ENCODE measurements around the gene RHOT2.

The RHOT2 gene

DNA sequence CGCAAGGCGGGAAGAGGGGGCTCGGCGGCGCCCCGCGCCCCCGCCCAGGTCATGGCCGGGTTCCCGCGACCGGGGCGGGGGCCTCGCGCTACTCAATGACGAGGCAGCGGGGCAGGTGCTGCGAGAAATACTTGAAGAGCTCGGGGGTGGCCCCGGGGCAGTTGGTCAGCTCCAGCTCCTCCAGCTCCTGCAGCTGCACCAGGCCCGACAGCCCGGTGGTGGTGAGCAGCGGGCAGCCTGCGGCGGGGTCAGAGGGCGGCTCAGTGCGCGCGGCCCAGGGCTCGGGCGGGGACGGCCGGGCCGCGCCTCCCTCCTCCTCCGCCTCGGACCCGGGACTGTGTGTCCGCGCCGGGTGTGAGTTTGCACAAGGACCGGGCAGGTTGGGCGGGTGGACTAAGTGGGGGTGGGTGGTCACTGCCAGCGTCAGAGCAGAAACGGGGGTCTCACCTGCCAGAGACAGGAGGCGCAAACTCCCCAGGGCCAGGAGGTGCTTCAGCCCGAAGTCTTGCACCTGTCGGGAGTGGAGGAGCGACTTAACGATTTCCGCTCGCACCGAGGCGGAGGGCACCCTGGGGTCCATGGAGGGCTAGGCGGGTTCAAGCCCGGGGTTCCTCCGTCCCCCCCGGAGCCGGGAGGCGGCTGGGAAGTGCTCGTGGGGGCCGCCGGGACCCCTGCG is 26.4 kb downstream of the RHOT2 start:
- intact Hi-C loops (cut with DNase I; ENCODE audit: low total_unique reads): no loop called here
- no peaks in the 10 kb centered on the region for H3K36me3 ChIP-seq
- TF ChIP-seq, protein P1, sequence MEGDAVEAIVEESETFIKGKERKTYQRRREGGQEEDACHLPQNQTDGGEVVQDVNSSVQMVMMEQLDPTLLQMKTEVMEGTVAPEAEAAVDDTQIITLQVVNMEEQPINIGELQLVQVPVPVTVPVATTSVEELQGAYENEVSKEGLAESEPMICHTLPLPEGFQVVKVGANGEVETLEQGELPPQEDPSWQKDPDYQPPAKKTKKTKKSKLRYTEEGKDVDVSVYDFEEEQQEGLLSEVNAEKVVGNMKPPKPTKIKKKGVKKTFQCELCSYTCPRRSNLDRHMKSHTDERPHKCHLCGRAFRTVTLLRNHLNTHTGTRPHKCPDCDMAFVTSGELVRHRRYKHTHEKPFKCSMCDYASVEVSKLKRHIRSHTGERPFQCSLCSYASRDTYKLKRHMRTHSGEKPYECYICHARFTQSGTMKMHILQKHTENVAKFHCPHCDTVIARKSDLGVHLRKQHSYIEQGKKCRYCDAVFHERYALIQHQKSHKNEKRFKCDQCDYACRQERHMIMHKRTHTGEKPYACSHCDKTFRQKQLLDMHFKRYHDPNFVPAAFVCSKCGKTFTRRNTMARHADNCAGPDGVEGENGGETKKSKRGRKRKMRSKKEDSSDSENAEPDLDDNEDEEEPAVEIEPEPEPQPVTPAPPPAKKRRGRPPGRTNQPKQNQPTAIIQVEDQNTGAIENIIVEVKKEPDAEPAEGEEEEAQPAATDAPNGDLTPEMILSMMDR (IDR thresholded peaks at IDR 0.05): no peak
- peaks cover 9 to 75% of the 10 kb centered on the region in 2 donors for H3K27me3 ChIP-seq
- no peak for DNase-seq
- H3K4me3 ChIP-seq: no peak overlapping the region
- H3K9me3 ChIP-seq: no peaks in the 10 kb centered on the region
- peaks cover 0 to 44% (median 29%) of the 10 kb centered on the region in 4 donors for H3K4me1 ChIP-seq
- no peak overlapping the region for H3K27ac ChIP-seq

DNA sequence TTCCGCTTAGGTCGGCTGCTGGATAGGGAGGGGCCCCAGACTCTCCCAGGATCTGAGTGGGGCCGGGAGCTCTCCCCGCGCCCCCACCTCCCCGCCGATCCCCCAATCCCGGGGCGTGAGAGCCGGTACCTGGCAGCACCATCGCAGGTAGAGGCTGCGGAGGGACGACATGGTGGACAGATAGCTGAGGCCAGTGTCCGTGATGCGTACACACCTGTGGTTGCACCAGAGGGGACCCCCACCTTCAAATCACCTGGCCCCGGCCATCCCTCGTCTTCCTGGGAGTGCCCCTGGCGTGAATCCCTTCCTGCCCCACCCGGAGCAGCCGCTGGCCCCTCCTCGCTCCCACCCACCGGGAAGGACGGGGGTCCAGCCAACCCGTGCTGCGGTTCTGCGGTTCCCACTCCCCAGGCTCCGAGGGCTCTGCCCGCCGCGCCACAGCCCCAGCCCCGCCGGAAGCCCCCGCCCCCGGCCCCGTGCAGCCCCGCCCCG is 27.0 kb downstream of the RHOT2 start:
- H3K4me1 ChIP-seq: peaks cover 0 to 38% (median 23%) of the 10 kb centered on the region in 4 donors
- no peak overlapping the region for H3K27ac ChIP-seq
- H3K36me3 ChIP-seq: no peaks in the 10 kb centered on the region
- DNase-seq: no peak
- no peak overlapping the region for H3K4me3 ChIP-seq
- intact Hi-C loops (cut with DNase I; ENCODE audit: low total_unique reads): no loop called here
- H3K9me3 ChIP-seq: no peaks in the 10 kb centered on the region
- H3K27me3 ChIP-seq: peaks cover 9 to 81% of the 10 kb centered on the region in 2 donors
- TF ChIP-seq, protein P1 (IDR thresholded peaks at IDR 0.05): no peak

DNA sequence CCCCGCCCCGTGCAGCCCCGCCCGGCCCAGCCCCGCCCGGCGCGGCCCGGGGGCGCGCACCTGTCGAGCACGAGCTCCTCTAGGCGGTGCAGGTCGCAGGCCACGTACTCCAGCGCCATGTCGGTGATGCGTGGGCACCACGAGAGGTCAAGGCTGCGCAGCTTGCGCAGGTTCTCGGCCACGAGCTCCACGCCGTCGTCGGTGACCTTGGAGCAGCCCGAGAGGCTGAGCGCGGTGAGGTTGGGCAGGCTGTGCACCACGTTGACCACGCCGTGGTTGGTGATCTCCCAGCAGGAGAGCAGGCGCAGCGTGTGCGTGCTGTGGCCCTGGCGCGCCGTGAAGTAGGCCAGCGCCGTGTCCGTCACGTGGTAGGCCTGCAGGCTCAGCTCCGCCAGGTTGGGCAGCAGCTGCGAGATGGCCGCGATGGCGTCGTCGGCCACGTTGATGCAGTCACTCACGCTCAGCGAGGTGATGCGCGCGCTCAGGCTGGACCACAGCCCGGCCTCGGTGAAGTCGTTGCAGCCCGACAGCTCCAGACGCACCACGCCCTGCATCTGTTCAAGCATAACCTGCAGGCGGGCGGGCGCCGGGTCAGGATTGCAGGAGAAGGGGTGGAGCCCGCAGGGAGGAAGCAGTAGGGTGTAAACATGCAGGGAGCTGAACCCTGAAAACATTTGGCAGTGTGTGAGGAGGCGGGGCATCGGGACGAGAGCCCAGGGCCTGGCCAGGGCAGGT is 27.6 kb downstream of the RHOT2 start:
- peaks cover 0 to 35% (median 20%) of the 10 kb centered on the region in 4 donors for H3K4me1 ChIP-seq
- TF ChIP-seq, protein P1 (IDR thresholded peaks at IDR 0.05): no peak
- H3K27me3 ChIP-seq: peaks cover 9 to 87% of the 10 kb centered on the region in 2 donors
- H3K36me3 ChIP-seq: no peaks in the 10 kb centered on the region
- H3K27ac ChIP-seq: no peak overlapping the region
- no peak for DNase-seq
- intact Hi-C loops (cut with DNase I; ENCODE audit: low total_unique reads): no loop called here
- peak overlapping the region in 1 of 2 donors; percentile 4 for H3K4me3 ChIP-seq
- H3K9me3 ChIP-seq: no peaks in the 10 kb centered on the region

DNA sequence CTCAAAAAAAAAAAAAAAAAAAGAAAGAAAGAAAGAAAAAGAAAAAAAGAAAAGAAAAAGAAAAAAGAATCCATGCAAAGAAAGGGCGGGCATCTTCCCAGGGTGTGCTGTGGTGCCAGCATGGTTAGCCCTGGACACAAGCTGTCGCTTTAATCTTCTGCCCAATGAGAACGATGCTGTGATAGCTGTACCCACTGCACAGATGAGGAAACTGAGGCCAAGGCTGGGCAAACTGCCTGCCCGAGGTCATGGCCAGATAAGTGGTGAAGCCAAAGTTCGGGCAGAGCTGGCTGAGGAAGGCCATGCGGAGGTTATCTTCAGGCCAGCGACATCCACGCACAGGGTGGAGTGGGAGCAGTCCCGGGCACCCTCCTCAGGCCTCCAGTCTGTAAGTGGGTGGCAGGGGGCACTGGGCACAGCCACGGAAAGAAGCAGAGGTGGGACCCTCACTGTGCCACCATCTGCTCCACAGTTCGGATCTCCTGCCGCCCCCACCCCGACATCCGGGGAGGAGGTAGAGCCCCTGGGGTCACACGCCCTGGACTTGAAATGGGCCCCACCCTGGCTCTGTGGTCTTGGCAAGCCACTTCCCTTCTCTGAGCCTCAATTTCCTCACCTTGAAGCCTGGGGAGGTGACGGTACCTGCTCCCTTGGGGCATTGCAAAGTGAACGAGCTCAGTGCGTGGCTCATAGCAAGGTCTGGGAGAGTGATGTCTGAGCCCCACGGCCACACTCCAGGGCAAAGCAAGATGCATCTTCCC is 31.2 kb downstream of the RHOT2 start:
- H3K36me3 ChIP-seq: no peaks in the 10 kb centered on the region
- peaks cover 0 to 31% (median 12%) of the 10 kb centered on the region in 4 donors for H3K4me1 ChIP-seq
- DNase-seq: no peak
- H3K9me3 ChIP-seq: no peaks in the 10 kb centered on the region
- TF ChIP-seq, protein P1 (IDR thresholded peaks at IDR 0.05): no peak
- intact Hi-C loops (cut with DNase I; ENCODE audit: low total_unique reads): no loop called here
- peaks cover 3 to 96% of the 10 kb centered on the region in 2 donors for H3K27me3 ChIP-seq
- no peak overlapping the region for H3K4me3 ChIP-seq
- no peak overlapping the region for H3K27ac ChIP-seq

DNA sequence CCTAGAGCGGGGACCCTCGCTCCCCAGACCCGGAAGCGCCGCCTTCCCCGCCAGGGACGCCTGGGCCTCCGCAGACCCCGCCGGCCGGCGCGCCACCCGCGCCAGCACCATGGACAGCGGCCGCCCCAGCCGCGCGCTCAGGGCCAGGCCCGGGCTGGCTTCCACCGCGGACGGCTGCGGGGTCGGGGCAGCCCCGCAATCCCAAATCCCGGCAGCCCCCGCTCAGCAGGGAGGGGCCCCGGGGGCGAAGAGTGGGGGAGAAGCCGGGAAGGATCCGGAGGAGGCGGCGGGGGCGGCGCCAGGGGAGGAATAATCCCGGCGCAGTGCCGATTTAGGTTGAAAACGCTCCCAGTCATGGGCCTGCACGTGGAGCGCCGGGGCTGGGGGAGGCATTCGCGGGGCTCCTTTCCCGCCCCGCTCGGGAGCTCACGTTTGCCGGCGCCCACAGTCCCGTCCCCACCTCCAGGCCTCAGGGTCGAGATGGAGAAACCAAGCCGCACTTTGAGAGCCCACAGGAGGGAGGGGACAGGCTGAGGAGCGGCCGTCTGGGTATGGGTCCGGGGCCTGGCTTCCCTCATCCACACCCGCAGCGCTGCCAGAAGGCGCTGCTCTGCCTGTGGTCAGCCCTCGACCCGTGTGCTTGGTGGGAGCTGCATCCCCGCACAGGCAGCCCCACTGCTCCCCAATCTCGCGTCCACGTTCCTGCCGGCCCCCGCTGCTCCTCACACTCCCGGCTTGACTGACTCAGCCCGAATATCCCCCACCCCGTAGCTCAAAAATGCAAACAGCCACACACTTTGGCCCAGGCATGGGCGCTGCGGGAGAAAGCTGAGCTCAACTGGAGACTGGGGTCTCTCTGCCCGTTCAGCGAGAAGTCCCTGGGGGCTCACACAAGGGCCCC is 33.0 kb downstream of the RHOT2 start:
- no peak overlapping the region for H3K4me3 ChIP-seq
- H3K36me3 ChIP-seq: no peaks in the 10 kb centered on the region
- H3K27me3 ChIP-seq: peaks cover 0 to 95% of the 10 kb centered on the region in 2 donors
- no peak for DNase-seq
- H3K4me1 ChIP-seq: peaks cover 0 to 26% (median 4%) of the 10 kb centered on the region in 4 donors
- no peaks in the 10 kb centered on the region for H3K9me3 ChIP-seq
- H3K27ac ChIP-seq: no peak overlapping the region
- intact Hi-C loops (cut with DNase I; ENCODE audit: low total_unique reads): no loop called here
- TF ChIP-seq, protein P1 (IDR thresholded peaks at IDR 0.05): no peak
